RWPE1 (cell line): Measurements from ENCODE around the gene KAZN.

ENCODE experiments used
- CTCF ChIA-PET: fragments of 350-600 bp; sonication (Branson Sonifier 250); formaldehyde crosslinking; extraction: SDS; loops from one replicate; lab custom pipeline; 2021; lab: Yijun Ruan, JAX
- POLR2A ChIA-PET: fragments of 400-600 bp; formaldehyde crosslinking; extraction: SDS; loops from one replicate; lab custom pipeline; 2020; ENCODE audit warnings: antibody characterized with exemption; ENCODE audit not compliant: low non-redundant PET; lab: Yijun Ruan, JAX
- DNase-seq: peaks from one replicate; pipeline ENCODE4 v3.0.0; 2012; ENCODE audit warnings: low spot score
- H3K27ac ChIP-seq: fragments of 450-650 bp; 2 replicates; pipeline ENCODE4 v1.5.1; 2017
- TF ChIP-seq, protein P1 (sequence below): fragments of 450-650 bp; conservative IDR thresholded peaks from 2 replicates; pipeline ENCODE4 v1.5.1; 2017; ENCODE audit warnings: low read depth, mild to moderate bottlenecking

Gene KAZN

DNA sequence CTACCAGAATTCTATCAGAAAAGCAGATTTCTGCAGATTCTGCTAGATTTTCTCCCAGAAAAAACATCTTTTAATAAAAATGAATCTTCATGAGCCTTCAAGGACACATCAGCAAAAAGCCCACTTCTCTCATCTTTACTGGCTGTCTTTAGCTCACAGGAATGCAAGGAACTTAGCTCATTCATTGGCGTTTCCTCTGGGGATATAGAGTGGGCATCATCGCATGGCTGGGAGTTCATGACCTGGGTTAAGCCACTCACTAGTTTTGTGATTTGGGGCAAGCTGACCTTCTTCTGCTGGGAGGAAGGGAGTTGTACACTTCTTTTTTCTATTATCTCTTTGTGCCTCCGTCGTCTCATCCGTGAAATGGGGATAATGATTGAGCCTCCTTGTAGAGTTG lies 149.7 kb downstream of the KAZN start:
- DNase-seq = no peak
- CTCF ChIA-PET = interaction anchor here (0.7 kb wide), 1 partner anchor 57 kb away, joined by 3 read pairs; no protein-coding TSS in a partner anchor
- no peak overlapping the region for H3K27ac ChIP-seq
- POLR2A ChIA-PET = no interaction called here
- TF ChIP-seq, protein P1, sequence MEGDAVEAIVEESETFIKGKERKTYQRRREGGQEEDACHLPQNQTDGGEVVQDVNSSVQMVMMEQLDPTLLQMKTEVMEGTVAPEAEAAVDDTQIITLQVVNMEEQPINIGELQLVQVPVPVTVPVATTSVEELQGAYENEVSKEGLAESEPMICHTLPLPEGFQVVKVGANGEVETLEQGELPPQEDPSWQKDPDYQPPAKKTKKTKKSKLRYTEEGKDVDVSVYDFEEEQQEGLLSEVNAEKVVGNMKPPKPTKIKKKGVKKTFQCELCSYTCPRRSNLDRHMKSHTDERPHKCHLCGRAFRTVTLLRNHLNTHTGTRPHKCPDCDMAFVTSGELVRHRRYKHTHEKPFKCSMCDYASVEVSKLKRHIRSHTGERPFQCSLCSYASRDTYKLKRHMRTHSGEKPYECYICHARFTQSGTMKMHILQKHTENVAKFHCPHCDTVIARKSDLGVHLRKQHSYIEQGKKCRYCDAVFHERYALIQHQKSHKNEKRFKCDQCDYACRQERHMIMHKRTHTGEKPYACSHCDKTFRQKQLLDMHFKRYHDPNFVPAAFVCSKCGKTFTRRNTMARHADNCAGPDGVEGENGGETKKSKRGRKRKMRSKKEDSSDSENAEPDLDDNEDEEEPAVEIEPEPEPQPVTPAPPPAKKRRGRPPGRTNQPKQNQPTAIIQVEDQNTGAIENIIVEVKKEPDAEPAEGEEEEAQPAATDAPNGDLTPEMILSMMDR = no peak

DNA sequence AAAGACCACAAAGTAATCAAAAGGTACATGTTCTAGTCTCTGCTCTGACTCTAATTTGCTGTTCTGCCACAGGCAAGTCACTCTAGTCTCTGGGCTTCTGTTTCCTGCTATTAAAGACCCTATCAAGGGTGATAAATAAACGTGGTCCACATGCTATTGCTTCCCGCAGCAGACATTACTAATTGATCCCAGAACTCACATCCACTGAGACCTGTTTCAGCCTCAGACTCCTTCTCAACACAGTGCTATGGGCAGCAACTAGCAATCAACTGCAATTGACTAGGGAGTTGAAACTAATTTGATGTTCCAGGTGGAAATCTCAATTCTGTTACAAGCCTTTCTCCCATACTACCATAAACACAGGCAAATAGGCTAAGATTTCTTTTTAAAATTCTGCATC lies 150.5 kb downstream of the KAZN start:
- TF ChIP-seq, protein P1 = no peak
- no peak overlapping the region for H3K27ac ChIP-seq
- ChIA-PET POLR2A (no interaction called here), CTCF (no interaction called here)
- no peak for DNase-seq

DNA sequence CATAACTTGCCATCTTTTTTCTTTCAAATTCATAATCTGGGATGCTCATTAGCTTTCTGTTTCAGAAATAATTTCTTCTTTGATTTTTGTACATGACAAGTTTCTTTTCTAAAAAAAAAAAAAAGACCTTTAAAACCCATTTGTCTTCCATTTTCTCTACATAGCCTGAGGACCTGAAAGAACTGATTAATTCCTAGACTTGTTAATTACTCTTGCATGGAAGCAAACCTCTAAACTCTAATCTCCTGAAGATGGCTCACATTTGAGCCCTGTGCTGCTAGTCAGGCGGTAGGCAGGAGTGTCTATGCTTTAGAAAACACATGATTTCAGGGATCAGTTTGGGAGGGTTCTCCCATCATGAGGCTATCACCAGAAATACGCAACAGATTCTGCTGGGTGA lies 152.0 kb downstream of the KAZN start:
- TF ChIP-seq, protein P1 = no peak
- no peak overlapping the region for H3K27ac ChIP-seq
- no peak for DNase-seq
- ChIA-PET CTCF (no interaction called here), POLR2A (no interaction called here)

DNA sequence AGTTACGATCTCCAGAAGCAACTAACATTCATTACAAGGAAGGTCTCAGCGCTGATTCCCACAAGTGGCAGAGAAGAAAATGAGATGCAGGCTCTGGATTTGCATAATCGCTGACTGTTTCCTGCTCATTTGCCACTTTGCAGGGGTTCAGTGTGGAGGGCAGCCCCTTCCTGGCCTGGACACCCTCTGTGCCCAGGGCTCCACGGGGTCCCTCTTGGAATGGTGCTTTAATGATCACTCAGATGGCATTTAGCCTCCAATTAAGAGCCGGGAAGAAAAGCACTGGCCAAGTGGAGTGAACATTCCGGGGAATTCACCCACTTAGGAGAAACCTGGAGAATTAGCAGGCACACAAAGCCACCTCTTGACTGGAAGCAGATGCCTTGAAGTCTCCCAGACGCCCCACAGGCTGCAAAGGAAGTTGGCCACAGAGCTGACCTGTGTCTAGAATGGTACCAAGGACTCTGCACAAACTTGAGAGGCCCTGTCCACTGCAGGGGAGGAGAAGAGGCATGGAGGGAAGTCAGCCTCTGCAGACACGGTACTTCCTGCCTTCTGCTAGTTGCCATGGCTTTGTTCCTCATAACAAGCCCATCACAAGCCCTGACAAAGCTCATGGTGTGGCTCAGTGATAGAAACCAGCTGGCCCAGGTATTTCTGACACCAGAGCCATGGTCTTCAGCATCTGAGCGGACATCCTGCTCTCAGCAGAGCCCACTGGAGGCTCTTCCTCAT lies 157.2 kb downstream of the KAZN start:
- ChIA-PET POLR2A (no interaction called here), CTCF (no interaction called here)
- TF ChIP-seq, protein P1 = no peak
- no peak for DNase-seq
- H3K27ac ChIP-seq = no peak overlapping the region

GRCh38 chr1:14756589-14757285 lies 158.3 kb downstream of the KAZN start:
- DNase-seq = no peak
- H3K27ac ChIP-seq = no peak overlapping the region
- TF ChIP-seq, protein P1 = no peak
- ChIA-PET POLR2A (no interaction called here), CTCF (no interaction called here)

GRCh38 chr1:14757286-14757625 lies 158.8 kb downstream of the KAZN start:
- TF ChIP-seq, protein P1 = no peak

More at GRCh38 chr1:14757286-14757625, 158.8 kb downstream of the KAZN start:
- ChIA-PET CTCF (no interaction called here), POLR2A (no interaction called here)
- DNase-seq = no peak
- no peak overlapping the region for H3K27ac ChIP-seq
